Activated T-helper 1 cell treated with Interleukin-2 at 50 U/mL for 16 hours (primary cell): ENCODE measurements around the gene TTC9B.
"Not testable (repeated sequence)": the region's sequence is repeated elsewhere in the genome, so short reads cannot be mapped to it uniquely, and the experiment has no call there.

Experiments used
- DNase-seq: peaks from one replicate; pipeline ENCODE4 v3.0.0-alpha.2; 2020; ENCODE audit warnings: low read depth

The TTC9B gene

GRCh38 chr19:40214936-40215335 lies 3.2 kb downstream of the TTC9B start:
- DNase-seq = no peak

DNA sequence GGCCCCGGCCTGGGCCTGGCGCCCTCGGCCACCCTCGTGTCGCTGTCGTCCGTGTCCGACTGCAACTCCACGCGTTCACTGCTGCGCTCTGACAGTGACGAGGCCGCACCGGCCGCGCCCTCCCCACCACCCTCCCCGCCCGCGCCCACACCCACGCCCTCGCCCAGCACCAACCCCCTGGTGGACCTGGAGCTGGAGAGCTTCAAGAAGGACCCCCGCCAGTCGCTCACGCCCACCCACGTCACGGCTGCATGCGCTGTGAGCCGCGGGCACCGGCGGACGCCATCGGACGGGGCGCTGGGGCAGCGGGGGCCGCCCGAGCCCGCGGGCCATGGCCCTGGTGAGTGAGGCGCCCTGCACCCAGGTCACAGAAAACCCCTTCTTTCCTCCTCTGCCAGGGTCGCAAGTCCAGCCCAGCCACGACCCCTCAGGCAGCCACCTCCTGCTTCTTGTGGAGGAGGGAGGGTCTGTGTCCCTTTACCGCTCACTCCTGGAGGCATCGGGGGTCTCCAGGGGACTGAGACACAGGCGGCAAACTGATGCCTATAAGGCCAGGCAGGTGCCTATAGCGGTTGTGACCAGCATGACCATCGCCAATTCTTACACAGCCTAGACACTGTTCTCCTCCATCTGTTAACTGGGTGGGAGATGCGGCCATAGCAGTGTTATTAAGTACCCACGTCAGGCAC lies 4.2 kb downstream of the TTC9B start:
- no peak for DNase-seq

GRCh38 chr19:40213251-40213829 lies 4.8 kb downstream of the TTC9B start:
- DNase-seq = no peak

DNA sequence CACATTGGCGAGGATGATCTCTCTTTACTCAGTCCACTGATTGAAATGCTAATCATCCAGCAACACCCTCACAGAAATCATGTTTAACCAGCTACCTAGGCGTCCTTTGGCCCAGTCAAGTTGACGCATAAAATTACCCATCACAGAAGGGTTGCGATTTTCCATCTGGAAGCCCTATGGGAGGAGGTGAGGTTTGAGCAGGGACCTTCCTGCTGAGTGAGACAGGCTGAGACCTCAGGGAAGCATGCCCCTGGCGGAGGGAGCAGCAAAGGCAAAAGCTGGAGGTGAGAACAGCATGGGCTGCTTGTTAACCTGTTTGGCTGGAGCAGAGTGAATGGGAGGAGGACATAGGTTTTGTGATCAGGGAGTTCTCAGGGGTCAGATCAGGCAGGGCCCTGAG lies 7.3 kb downstream of the TTC9B start:
- no peak for DNase-seq

DNA sequence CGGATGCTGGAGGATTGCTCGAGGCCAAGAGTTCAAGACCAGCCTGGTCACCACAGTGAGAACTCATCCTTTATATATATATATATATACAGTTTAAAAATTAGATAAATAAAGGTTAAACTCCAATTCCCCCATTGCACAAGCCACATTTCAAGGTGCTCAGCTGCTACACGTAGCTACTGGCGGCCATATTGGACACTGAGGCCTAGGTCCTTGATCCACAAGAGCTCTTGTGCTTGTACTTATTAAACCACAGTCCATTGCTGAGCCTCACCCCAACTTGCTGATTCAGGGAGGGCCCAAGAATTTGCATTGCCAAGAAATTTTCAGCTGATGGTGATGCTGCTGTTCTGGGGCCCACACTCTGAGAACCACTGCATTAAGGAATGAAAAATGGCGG lies 9.6 kb downstream of the TTC9B start:
- no peak for DNase-seq

DNA sequence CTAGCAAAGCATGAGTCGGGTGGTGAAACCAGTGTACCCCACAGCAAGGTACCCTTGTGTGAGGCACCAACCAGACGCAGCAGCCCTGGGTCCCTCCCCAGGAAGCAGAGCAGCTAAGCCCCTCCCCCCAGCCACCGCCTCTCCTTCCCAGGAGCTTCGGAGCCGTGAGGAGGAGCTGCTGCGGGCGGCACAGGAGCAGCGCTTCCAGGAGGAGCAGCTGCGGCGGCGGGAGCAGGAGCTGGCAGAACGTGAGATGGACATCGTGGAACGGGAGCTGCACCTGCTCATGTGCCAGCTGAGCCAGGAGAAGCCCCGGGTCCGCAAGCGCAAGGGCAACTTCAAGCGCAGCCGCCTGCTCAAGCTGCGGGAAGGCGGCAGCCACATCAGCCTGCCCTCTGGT lies 12.4 kb downstream of the TTC9B start:
- no peak for DNase-seq

DNA sequence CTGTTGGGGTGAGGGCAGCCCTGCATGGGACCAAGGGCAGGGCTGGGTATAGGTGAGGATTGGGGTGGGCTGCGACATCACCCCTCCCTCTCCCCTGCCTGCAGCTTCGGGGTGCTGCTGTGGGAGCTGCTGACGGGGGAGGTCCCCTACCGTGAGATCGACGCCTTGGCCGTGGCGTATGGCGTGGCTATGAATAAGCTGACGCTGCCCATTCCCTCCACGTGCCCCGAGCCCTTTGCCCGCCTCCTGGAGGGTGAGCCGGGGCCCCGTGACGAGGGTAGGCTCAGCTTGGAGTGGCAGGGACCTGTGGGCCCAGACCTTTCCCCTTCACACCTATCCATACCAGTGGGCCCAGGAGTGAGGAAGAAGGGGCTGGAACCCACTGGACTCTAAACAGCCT lies 13.8 kb downstream of the TTC9B start:
- DNase-seq = no peak

DNA sequence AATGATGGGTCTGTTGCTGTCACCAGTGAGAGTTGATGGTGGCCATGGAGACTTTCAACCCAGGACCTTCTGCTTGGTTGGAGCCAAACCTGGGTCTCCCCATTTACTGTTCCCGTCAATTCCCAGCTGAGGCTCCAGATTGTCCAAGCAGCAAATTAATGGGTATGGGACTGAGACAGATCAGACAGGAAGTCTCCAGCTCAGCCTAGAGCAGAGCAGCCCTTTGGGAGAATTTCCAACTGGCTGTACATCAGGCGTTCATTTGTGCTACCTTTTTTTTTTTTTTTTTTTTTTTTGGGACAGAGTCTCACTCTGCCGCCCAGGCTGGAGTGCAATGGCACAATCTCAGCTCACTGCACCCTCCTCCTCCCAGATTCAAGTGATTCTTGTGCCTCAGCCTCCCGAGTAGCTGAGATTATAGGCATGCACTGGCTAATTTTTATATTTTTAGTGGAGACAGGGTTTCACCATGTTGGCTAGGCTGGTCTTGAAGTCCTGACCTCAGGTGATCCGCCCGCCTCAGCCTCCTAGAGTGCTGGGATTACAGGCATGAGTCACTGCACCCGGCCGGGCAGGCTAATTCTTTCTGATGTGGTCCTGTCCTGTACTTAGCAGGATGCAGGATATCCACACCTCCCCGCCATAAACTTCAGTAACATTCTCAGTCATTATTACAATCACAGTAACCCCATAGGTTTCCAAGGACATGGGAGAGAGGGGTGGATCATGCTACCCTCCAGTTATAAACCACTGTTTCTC lies 17.7 kb downstream of the TTC9B start:
- DNase-seq = no peak

DNA sequence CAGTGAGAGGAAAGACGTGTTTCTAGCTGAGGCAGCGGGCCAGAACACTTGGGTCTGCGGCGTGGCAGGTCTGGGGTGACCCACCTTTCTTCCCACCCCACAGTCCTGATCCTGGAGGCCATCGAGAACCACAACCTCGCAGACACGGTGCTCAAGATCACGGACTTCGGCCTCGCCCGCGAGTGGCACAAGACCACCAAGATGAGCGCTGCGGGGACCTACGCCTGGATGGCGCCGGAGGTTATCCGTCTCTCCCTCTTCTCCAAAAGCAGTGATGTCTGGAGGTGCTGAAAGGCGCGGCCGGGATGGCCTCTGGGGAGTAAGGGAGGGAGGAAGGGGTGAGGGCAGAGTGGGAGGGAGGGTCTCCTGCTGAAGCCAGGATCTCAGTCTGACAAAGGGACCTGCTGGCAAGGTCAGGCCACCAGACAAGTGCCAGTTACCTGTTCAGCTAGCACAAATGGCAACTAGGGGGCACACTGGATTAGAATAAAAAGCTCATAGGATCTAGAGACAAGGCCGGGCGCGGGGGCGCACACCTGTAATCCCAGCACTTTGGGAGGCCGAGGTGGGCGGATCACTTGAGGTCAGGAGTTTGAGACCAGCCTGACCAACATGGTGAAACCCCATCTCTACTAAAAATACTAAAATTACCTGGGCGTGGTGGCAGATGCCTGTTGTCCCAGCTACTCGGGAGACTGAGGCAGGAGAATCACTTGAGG lies 19.8 kb downstream of the TTC9B start:
- DNase-seq = no peak

GRCh38 chr19:40193587-40193849 lies 24.7 kb downstream of the TTC9B start:
- DNase-seq = no peak

- no peak for DNase-seq
These were observed 25.2 kb downstream of the TTC9B start for GRCh38 chr19:40192758-40193586.

- DNase-seq = no peak
These were observed 26.1 kb downstream of the TTC9B start for GRCh38 chr19:40191836-40192646.

- peak; percentile 55 for DNase-seq
These were observed 27.0 kb downstream of the TTC9B start, which contains the start of gene MAP3K10 for GRCh38 chr19:40190891-40191835. Gene MAP3K10 (plus strand): TSS chr19:40191426. CDS start chr19:40192032, 606 bp downstream.

DNA sequence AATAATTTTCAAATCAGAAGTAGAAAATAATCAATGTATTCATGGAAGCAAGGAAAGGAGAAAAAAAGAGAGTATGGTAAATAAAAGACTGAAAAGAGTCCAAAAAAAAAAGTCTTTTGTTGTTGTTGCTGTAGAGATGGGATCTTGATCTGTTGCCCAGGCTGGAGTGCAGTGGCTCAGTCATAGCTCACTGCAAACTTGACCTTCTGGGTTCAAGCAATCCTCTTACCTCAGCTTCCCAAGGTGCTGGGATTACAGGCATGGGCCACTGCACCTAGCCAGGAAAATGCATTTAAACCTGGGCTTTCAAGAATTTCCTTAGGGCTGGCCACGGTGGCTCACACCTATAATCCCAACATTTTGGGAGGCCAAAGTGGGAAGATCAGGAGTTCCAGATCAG lies 33.9 kb downstream of the TTC9B start:
- DNase-seq = no peak

- DNase-seq = no peak
These were observed 39.4 kb downstream of the TTC9B start for GRCh38 chr19:40178756-40179155.

DNA sequence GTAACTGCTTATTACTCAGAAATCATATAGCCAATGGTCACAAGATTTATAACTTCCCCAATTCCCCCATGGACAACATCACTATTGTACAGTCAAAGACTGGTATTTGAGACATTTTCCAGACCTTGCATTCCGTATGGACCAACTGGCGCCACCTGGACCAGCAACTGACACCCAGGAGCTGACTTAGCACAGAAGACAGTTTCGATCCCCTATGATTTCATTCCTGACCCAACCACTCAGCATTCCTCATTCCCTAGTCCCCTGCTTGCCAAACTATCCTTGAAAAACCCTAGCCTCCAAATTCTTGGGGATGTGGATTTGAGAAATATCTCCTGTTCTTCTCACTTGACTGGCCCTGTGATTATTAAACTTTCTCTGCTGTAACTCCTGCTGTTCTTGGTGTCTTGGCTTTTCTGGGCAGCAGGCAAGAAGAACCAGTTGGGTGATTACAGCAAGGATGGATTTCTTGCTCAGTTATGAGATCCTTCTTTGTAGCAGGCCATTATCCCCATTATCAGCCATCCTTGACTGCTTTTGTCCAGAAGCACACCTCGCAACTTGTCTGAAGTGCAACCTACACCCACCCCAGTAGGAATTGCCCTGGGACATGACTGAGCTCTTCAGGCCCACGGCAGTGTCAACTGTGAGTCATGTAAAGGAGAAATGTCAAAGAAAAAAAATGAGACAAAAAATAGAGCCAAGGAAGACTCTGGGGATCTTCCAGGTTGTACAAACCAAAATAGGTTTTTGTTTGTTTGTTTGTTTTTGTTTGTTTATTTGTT lies 40.7 kb downstream of the TTC9B start:
- no peak for DNase-seq

- DNase-seq = no peak
These were observed 42.4 kb downstream of the TTC9B start for GRCh38 chr19:40175820-40176219.

DNA sequence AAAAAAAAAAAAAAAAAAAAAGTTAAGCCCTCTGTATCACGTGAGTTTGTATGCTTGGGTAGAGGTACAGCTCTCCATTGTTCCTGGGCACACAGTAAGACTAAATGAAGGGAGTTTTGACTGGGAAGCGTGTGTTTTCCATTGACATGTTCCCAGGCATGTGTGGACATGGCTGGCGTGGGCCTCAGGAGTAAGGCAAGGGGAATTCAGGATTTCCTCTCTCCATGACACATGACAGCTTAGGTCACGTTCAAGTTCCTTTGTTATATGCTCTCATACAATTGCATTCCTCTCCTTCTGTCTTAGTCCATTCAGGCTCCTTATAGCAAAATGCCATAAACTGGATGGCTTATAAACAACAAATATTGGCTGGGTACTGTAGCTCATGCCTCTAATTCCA lies 44.1 kb downstream of the TTC9B start:
- no peak for DNase-seq

GRCh38 chr19:40171293-40171692 lies 46.9 kb downstream of the TTC9B start:
- DNase-seq = not testable (repeated sequence)
